ENCODE measurements around the gene RAB3GAP2.

Gene RAB3GAP2

GRCh38 chr1:220296981-220297380, 24.7 kb upstream of the RAB3GAP2 start:
- TF ChIP-seq POLR2A (IDR thresholded peaks at IDR 0.05; ENCODE audit: extremely low read depth, insufficient read length) (no peak), CTCF (IDR thresholded peaks at IDR 0.05; ENCODE audit: low read depth, low read length) (no peak), MYC (IDR thresholded peaks at IDR 0.05; ENCODE audit: low read depth, low read length) (no peak), MAX (IDR thresholded peaks at IDR 0.05; ENCODE audit: low read depth, low read length) (no peak)

GRCh38 chr1:220294846-220295301, 22.6 kb upstream of the RAB3GAP2 start:
- no peak for DNase-seq (ENCODE audit: low read depth)
- no peak overlapping the region for H3K4me3 ChIP-seq (ENCODE audit: low read depth, low read length)
- TF ChIP-seq MAX (IDR thresholded peaks at IDR 0.05; ENCODE audit: low read depth, low read length) (no peak), CTCF (IDR thresholded peaks at IDR 0.05; ENCODE audit: low read depth, low read length) (no peak), POLR2A (IDR thresholded peaks at IDR 0.05; ENCODE audit: extremely low read depth, insufficient read length) (no peak), MYC (IDR thresholded peaks at IDR 0.05; ENCODE audit: low read depth, low read length) (no peak)

More at GRCh38 chr1:220296981-220297380, 24.7 kb upstream of the RAB3GAP2 start:
- DNase-seq (ENCODE audit: low read depth) = no peak
- no peak overlapping the region for H3K4me3 ChIP-seq (ENCODE audit: low read depth, low read length)

- no peak for DNase-seq (ENCODE audit: low read depth)
- TF ChIP-seq CTCF (IDR thresholded peaks at IDR 0.05; ENCODE audit: low read depth, low read length) (no peak), MAX (IDR thresholded peaks at IDR 0.05; ENCODE audit: low read depth, low read length) (no peak), POLR2A (IDR thresholded peaks at IDR 0.05; ENCODE audit: extremely low read depth, insufficient read length) (no peak), MYC (IDR thresholded peaks at IDR 0.05; ENCODE audit: low read depth, low read length) (no peak)
- no peak overlapping the region for H3K4me3 ChIP-seq (ENCODE audit: low read depth, low read length)
These were observed 19.3 kb upstream of the RAB3GAP2 start for GRCh38 chr1:220291580-220291979.

GRCh38 chr1:220290140-220290761, 18.0 kb upstream of the RAB3GAP2 start:
- TF ChIP-seq POLR2A (IDR thresholded peaks at IDR 0.05; ENCODE audit: extremely low read depth, insufficient read length) = no peak
- TF ChIP-seq MAX (IDR thresholded peaks at IDR 0.05; ENCODE audit: low read depth, low read length) = no peak
- TF ChIP-seq CTCF (IDR thresholded peaks at IDR 0.05; ENCODE audit: low read depth, low read length) = no peak
- TF ChIP-seq MYC (IDR thresholded peaks at IDR 0.05; ENCODE audit: low read depth, low read length) = no peak
- H3K4me3 ChIP-seq (ENCODE audit: low read depth, low read length) = no peak overlapping the region
- DNase-seq (ENCODE audit: low read depth) = no peak

- TF ChIP-seq CTCF (IDR thresholded peaks at IDR 0.05; ENCODE audit: low read depth, low read length) (no peak), MYC (IDR thresholded peaks at IDR 0.05; ENCODE audit: low read depth, low read length) (no peak), POLR2A (IDR thresholded peaks at IDR 0.05; ENCODE audit: extremely low read depth, insufficient read length) (no peak), MAX (IDR thresholded peaks at IDR 0.05; ENCODE audit: low read depth, low read length) (no peak)
- no peak overlapping the region for H3K4me3 ChIP-seq (ENCODE audit: low read depth, low read length)
- no peak for DNase-seq (ENCODE audit: low read depth)
These were observed 14.9 kb upstream of the RAB3GAP2 start for GRCh38 chr1:220287129-220287528.

Measured in NB4 (cell line).